ENCODE measurements around the gene OR56A5.

Gene OR56A5

GRCh38 chr11:5968394-5968793 lies at the start of gene OR56A5:
Gene OR56A5, minus strand, starts transcription at chr11:5968494. Its CDS starts 0 bp downstream, at chr11:5968494.
- no peak for TF ChIP-seq CTCF (IDR thresholded peaks at IDR 0.05; ENCODE audit: low read depth, low read length, missing control alignments)
- DNase-seq (ENCODE audit: extremely low read depth, low read depth): no peak
- no peak within 1 kb of the TSS for H3K4me3 ChIP-seq (replicated peaks; ENCODE audit: low read depth, low read length)

GRCh38 chr11:6013042-6013441 lies 44.7 kb upstream of the OR56A5 start:
- TF ChIP-seq CTCF (IDR thresholded peaks at IDR 0.05; ENCODE audit: low read depth, low read length, missing control alignments): no peak
- no peak overlapping the region for H3K4me3 ChIP-seq (replicated peaks; ENCODE audit: low read depth, low read length)

GRCh38 chr11:6012035-6012668 lies 43.9 kb upstream of the OR56A5 start:
- no peak for TF ChIP-seq CTCF (IDR thresholded peaks at IDR 0.05; ENCODE audit: low read depth, low read length, missing control alignments)
- no peak for DNase-seq (ENCODE audit: extremely low read depth, low read depth)

More at GRCh38 chr11:6013042-6013441, 44.7 kb upstream of the OR56A5 start:
- no peak for DNase-seq (ENCODE audit: extremely low read depth, low read depth)

GRCh38 chr11:6006846-6007245 lies 38.6 kb upstream of the OR56A5 start, which contains the start of gene OR56A4:
Gene OR56A4, minus strand, starts transcription at chr11:6006946. Its CDS starts 3,954 bp downstream, at chr11:6002992.
- H3K4me3 ChIP-seq (replicated peaks; ENCODE audit: low read depth, low read length): no peak within 1 kb of the TSS
- no peak for TF ChIP-seq CTCF (IDR thresholded peaks at IDR 0.05; ENCODE audit: low read depth, low read length, missing control alignments)
- DNase-seq (ENCODE audit: extremely low read depth, low read depth): no peak

More at GRCh38 chr11:6012035-6012668, 43.9 kb upstream of the OR56A5 start:
- H3K4me3 ChIP-seq (replicated peaks; ENCODE audit: low read depth, low read length): no peak overlapping the region

- TF ChIP-seq CTCF (IDR thresholded peaks at IDR 0.05; ENCODE audit: low read depth, low read length, missing control alignments): no peak
- no peak overlapping the region for H3K4me3 ChIP-seq (replicated peaks; ENCODE audit: low read depth, low read length)
- no peak for DNase-seq (ENCODE audit: extremely low read depth, low read depth)
These were observed 38.1 kb upstream of the OR56A5 start for GRCh38 chr11:6006395-6006794.

GRCh38 chr11:6002202-6002699 lies 34.0 kb upstream of the OR56A5 start:
- no peak for TF ChIP-seq CTCF (IDR thresholded peaks at IDR 0.05; ENCODE audit: low read depth, low read length, missing control alignments)
- no peak overlapping the region for H3K4me3 ChIP-seq (replicated peaks; ENCODE audit: low read depth, low read length)
- no peak for DNase-seq (ENCODE audit: extremely low read depth, low read depth)
